CD14-positive monocyte (primary cell): ENCODE data around the gene TUBA1C. TPM values are rescaled to one million over a fixed set of nuclear protein-coding genes. Genes with fewer than 3 reads are reported as not detected.
A peak's percentile ranks its signal among the peaks of the same experiment; 100 is the strongest.

Experiments used
- DNase-seq, 3 donors: peaks; one replicate each; pipeline ENCODE4 v3.0.0-alpha.2; 2011 to 2022
- H2AFZ ChIP-seq: 2 replicates; pipeline ENCODE4 v1.6.0; 2012; ENCODE audit warnings: mild to moderate bottlenecking, low read depth, low read length, inconsistent platforms; ENCODE audit not compliant: insufficient read depth, poor library complexity, severe bottlenecking
- H3K27ac ChIP-seq, 2 donors: 1 replicate in 1 of 2; 2 replicates in 1 of 2; pipeline ENCODE4 v1.5.1; 2012 to 2013; ENCODE audit warnings: low read length in 2 of 2, control low read depth in 1 of 2, inconsistent platforms in 1 of 2, low read depth in 1 of 2, mild to moderate bottlenecking in 1 of 2
- H3K27me3 ChIP-seq, 2 donors: one replicate each; pipeline versions ENCODE4 v1.6.0 to v1.6.1; 2011 to 2013; ENCODE audit warnings: low read length in 2 of 2; ENCODE audit not compliant: control insufficient read depth in 2 of 2, insufficient read depth in 2 of 2
- H3K36me3 ChIP-seq, 2 donors: replicated peaks in 1 of 2; 1 replicate in 1 of 2; 2 replicates in 1 of 2; pipeline versions ENCODE4 v1.5.1 to v1.6.1; 2012 to 2013; ENCODE audit warnings: low read length in 2 of 2, control low read depth in 1 of 2, inconsistent platforms in 1 of 2, mild to moderate bottlenecking in 1 of 2; ENCODE audit not compliant: insufficient read depth in 2 of 2, control insufficient read depth in 1 of 2
- H3K4me1 ChIP-seq, 2 donors: 1 replicate in 1 of 2; 2 replicates in 1 of 2; pipeline versions ENCODE4 v1.5.1 to v1.6.1; 2012 to 2013; ENCODE audit warnings: low read length in 2 of 2, control low read depth in 1 of 2, inconsistent platforms in 1 of 2, mild to moderate bottlenecking in 1 of 2, moderate library complexity in 1 of 2; ENCODE audit not compliant: insufficient read depth in 2 of 2, control insufficient read depth in 1 of 2
- H3K4me2 ChIP-seq: replicated peaks from 2 replicates; pipeline ENCODE3; 2012; ENCODE audit warnings: low read length, moderate library complexity, mild to moderate bottlenecking; ENCODE audit not compliant: poor library complexity, severe bottlenecking; ENCODE audit errors: extremely low read depth
- H3K4me3 ChIP-seq, 3 experiments: fragments of 200-600 bp in 1 of 3; sonication (generic) in 1 of 3; replicated peaks in 1 of 3; 1 replicate in 2 of 3; 2 replicates in 1 of 3; pipeline ENCODE4 v1.5.1; 2011 to 2013; ENCODE audit warnings: low read length in 3 of 3, mild to moderate bottlenecking in 3 of 3, control low read depth in 2 of 3, low read depth in 2 of 3, inconsistent platforms in 1 of 3, moderate library complexity in 1 of 3
- H3K79me2 ChIP-seq: 2 replicates; pipeline ENCODE4 v1.6.0; 2012; ENCODE audit warnings: mild to moderate bottlenecking, control low read depth, inconsistent platforms, low read length, moderate library complexity; ENCODE audit not compliant: insufficient read depth
- H3K9ac ChIP-seq: 2 replicates; pipeline ENCODE4 v1.6.0; 2017; ENCODE audit warnings: low read length, mild to moderate bottlenecking; ENCODE audit not compliant: insufficient read depth, poor library complexity, severe bottlenecking
- H3K9me3 ChIP-seq, 2 donors: replicated peaks in 1 of 2; 1 replicate in 1 of 2; 2 replicates in 1 of 2; pipeline versions ENCODE4 v1.5.1 to v1.6.1; 2012 to 2013; ENCODE audit warnings: low read length in 2 of 2, control low read depth in 1 of 2; ENCODE audit not compliant: control insufficient read depth in 1 of 2, insufficient read depth in 1 of 2
- H4K20me1 ChIP-seq: 2 replicates; pipeline ENCODE4 v1.6.0; 2012; ENCODE audit warnings: mild to moderate bottlenecking, low read length, control low read depth, moderate library complexity; ENCODE audit not compliant: insufficient read depth
- H3K27ac Mint-ChIP-seq, 7 donors: one replicate each; pipeline ENCODE4 v1.8.0; 2020; ENCODE audit warnings: mild to moderate bottlenecking in 7 of 7, mixed read lengths in 7 of 7, moderate library complexity in 6 of 7, inconsistent platforms in 2 of 7
- H3K27me3 Mint-ChIP-seq, 3 donors: one replicate each; pipeline ENCODE4 v1.8.0; 2021 to 2022; ENCODE audit warnings: low read depth in 3 of 3, mild to moderate bottlenecking in 3 of 3, mixed read lengths in 3 of 3, moderate library complexity in 3 of 3, inconsistent platforms in 1 of 3
- H3K36me3 Mint-ChIP-seq, 2 donors: one replicate each; pipeline ENCODE4 v1.8.0; 2020; ENCODE audit warnings: mixed read lengths in 2 of 2, inconsistent platforms in 1 of 2, mild to moderate bottlenecking in 1 of 2
- H3K4me1 Mint-ChIP-seq: one replicate; pipeline ENCODE4 v1.8.0; 2020; ENCODE audit warnings: mild to moderate bottlenecking, mixed read lengths
- H3K4me3 Mint-ChIP-seq, 2 donors: one replicate each; pipeline ENCODE4 v1.8.0; 2020; ENCODE audit warnings: mild to moderate bottlenecking in 2 of 2, mixed read lengths in 2 of 2, moderate library complexity in 1 of 2
- H3K9me3 Mint-ChIP-seq, 7 donors: one replicate each; pipeline ENCODE4 v1.8.0; 2020 to 2022; ENCODE audit warnings: mixed read lengths in 7 of 7, mild to moderate bottlenecking in 6 of 7, moderate library complexity in 6 of 7, inconsistent platforms in 2 of 7
- WGBS: methylation state at CpG from one replicate; pipeline ENCODE4 v1.1.5; 2013; ENCODE audit warnings: missing lambda C conversion rate; ENCODE audit not compliant: insufficient coverage; 5-methylcytosine and 5-hydroxymethylcytosine counted together
- intact Hi-C, 2 donors: fragments of 100-400 bp; cut with micrococcal nuclease; formaldehyde crosslinking; loops; one replicate each; pipeline versions ENCODE4 v1.15.0 to v1.15.1; 2023
- polyA plus RNA-seq, 3 donors: library from polyadenylated mRNA; depleted of rRNA in 1 of 3; unstranded in 2 of 3; stranded (reverse) in 1 of 3; fragments of 300-500 nt in 2 of 3; fragments of >200 nt in 1 of 3; fragmentation: Illumina TruSeq in 2 of 3; gene quantifications; 1 replicate in 2 of 3; 2 replicates in 1 of 3; pipeline ENCODE4 v1.2.3, GENCODE V29; 2012 to 2021
- TF ChIP-seq, protein P1 (sequence below): fragments of 200-600 bp; IDR thresholded peaks from one replicate; pipeline ENCODE4 v1.8.0; 2022; ENCODE audit warnings: antibody characterized with exemption, mild to moderate bottlenecking

TUBA1C gene
- polyA plus RNA-seq, 3 donors: 53.7 to 263 (median 61.0) TPM

DNA sequence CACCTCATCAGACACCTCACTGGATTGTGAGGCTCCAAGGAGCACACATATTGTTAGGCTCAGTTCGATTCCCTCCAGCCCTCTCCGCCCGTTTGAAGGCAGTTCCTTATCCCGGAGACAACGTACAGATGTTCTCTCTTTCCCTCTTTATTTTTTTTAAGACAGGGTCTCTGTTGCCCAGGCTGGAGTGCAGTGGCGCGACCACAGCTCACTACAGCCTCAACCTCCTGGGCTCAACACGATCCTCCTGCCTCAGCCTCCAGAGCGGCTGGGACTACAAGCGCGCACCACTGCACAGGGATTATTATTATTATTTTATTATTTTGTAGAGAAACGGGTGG is 57.5 kb downstream of the TUBA1C start:
- peak overlapping the region; percentile 58 to 80 (median 63) for H3K4me3 ChIP-seq
- peaks cover 17 to 21% of the 10 kb centered on the region in 2 donors for H3K4me1 ChIP-seq
- peak overlapping the region in 1 of 2 donors; percentile 68 for H3K27ac ChIP-seq
- H3K27ac Mint-ChIP-seq: peak overlapping the region in 6 of 7 donors; percentile 32 to 93 (median 82)
- H3K9me3 ChIP-seq: no peaks in the 10 kb centered on the region
- DNase-seq: no peak
- peak overlapping the region; percentile 87 for H2AFZ ChIP-seq
- WGBS: 47% methylated on average over 7 of the region's 12 CpGs
- peaks cover 21% of the 10 kb centered on the region for H3K4me1 Mint-ChIP-seq
- H3K36me3 Mint-ChIP-seq: peaks cover 9 to 26% of the 10 kb centered on the region in 2 donors
- peak overlapping the region; percentile 87 for H3K4me2 ChIP-seq
- no peaks in the 10 kb centered on the region for H3K27me3 ChIP-seq
- no peaks in the 10 kb centered on the region for H4K20me1 ChIP-seq
- peaks cover 4 to 20% of the 10 kb centered on the region in 2 donors for H3K36me3 ChIP-seq
- peak overlapping the region; percentile 75 for H3K9ac ChIP-seq
- H3K9me3 Mint-ChIP-seq: no peaks in the 10 kb centered on the region
- intact Hi-C loops: no loop called here
- TF ChIP-seq, protein P1, sequence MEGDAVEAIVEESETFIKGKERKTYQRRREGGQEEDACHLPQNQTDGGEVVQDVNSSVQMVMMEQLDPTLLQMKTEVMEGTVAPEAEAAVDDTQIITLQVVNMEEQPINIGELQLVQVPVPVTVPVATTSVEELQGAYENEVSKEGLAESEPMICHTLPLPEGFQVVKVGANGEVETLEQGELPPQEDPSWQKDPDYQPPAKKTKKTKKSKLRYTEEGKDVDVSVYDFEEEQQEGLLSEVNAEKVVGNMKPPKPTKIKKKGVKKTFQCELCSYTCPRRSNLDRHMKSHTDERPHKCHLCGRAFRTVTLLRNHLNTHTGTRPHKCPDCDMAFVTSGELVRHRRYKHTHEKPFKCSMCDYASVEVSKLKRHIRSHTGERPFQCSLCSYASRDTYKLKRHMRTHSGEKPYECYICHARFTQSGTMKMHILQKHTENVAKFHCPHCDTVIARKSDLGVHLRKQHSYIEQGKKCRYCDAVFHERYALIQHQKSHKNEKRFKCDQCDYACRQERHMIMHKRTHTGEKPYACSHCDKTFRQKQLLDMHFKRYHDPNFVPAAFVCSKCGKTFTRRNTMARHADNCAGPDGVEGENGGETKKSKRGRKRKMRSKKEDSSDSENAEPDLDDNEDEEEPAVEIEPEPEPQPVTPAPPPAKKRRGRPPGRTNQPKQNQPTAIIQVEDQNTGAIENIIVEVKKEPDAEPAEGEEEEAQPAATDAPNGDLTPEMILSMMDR: no peak
- H3K4me3 Mint-ChIP-seq: peak overlapping the region; percentile 97 to 100
- peaks cover 19% of the 10 kb centered on the region for H3K79me2 ChIP-seq
- peaks cover 7 to 8% (median 7%) of the 10 kb centered on the region in 3 donors for H3K27me3 Mint-ChIP-seq

DNA sequence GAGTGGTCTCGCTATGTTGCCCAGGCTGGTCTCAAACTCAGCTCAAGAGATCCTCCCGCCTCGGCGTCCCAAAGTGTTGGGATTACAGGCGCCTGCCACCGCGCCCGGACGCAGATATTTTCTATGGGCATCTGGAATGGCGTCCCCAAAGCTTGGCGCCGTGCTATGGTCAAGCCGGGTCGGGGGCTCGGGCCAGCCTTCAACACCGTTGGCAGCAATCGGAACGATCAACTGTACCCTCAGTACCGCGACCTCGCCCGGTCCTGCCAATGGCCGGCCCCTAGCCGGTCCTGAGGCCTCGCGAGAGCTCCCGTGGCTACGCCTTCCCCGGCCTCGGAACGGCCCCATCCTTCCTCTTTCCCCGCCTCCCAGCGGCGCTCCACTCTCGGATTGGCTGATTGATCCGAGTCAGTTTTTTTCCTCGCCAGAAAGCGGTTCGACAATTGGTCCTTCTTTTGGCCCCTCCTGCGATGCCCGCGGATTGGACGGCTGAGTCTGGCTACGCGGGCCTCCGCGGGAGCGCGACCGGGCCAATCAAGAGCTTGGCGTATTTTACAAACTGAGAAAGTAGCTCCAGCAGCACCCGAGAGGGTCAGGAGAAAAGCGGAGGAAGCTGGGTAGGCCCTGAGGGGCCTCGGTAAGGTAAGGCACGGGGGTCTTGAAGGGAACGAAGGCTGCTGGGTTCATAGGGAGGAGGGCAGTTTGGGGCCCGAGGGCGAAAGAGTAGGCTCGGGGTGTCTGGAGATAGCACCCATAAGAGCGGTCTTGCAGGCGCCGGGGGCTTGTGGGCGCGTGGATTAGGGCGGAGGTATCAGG is 58.0 kb downstream of the TUBA1C start, which contains the start of gene TROAP:
TROAP (plus strand) TSS at position 548 of the 816 bp plus-strand sequence. CDS start 354 bp downstream, outside the sequence.
- Mint-ChIP-seq H3K4me3 (peak within 1 kb of the TSS; percentile 97 to 100), H3K9me3 (no peaks in the 10 kb centered on the region), H3K4me1 (peaks cover 21% of the 10 kb centered on the region), H3K27ac (peak within 1 kb of the TSS; percentile 59 to 93 (median 83)), H3K27me3 (peaks cover 4 to 10% (median 5%) of the 10 kb centered on the region in 3 donors), H3K36me3 (peaks cover 14 to 32% of the 10 kb centered on the region in 2 donors)
- Histone ChIP-seq H3K4me1 (peaks cover 17 to 21% of the 10 kb centered on the region in 2 donors), H3K4me2 (peak within 1 kb of the TSS; percentile 87), H3K4me3 (peak within 1 kb of the TSS; percentile 63 to 80 (median 64)), H3K36me3 (peaks cover 7 to 26% of the 10 kb centered on the region in 2 donors), H4K20me1 (no peaks in the 10 kb centered on the region), H3K79me2 (peaks cover 19% of the 10 kb centered on the region), H3K9ac (peak within 1 kb of the TSS; percentile 75), H3K27ac (peak within 1 kb of the TSS in 1 of 2 donors; percentile 68), H3K27me3 (no peaks in the 10 kb centered on the region), H3K9me3 (no peaks in the 10 kb centered on the region), H2AFZ (peak within 1 kb of the TSS; percentile 87)
- DNase-seq: peak; percentile 97 to 98 (median 97)
- WGBS: under 1% methylated on average over 63 of the region's 65 CpGs
- TF ChIP-seq, protein P1: no peak
- intact Hi-C loops: no loop called here
